HG02763 (cell line): ENCODE data around the gene CDK11B.

Experiments
- ATAC-seq: cut with Tn5 transposase; IDR thresholded peaks from one replicate; pipeline ENCODE4 v1.9.1; 2021; ENCODE audit warnings: mild to moderate bottlenecking, moderate library complexity; ENCODE audit not compliant: unreplicated experiment

CDK11B gene

GRCh38 chr1:1617516-1617915, 41.3 kb downstream of the CDK11B start:
- no peak for ATAC-seq

- no peak for ATAC-seq
These were observed 42.0 kb downstream of the CDK11B start for GRCh38 chr1:1616838-1617237.

GRCh38 chr1:1616045-1616790, 42.6 kb downstream of the CDK11B start:
- peak; percentile 16 for ATAC-seq

- peak; percentile 82 for ATAC-seq
These were observed 43.4 kb downstream of the CDK11B start, which contains the start of gene MIB2 for GRCh38 chr1:1615256-1616044. Gene MIB2 (plus strand): TSS chr1:1615500. CDS start chr1:1623453, 7,953 bp downstream.

- ATAC-seq: no peak
These were observed 43.9 kb downstream of the CDK11B start for GRCh38 chr1:1614954-1615255.

- no peak for ATAC-seq
These were observed 44.4 kb downstream of the CDK11B start for GRCh38 chr1:1614204-1614953.

- no peak for ATAC-seq
These were observed 45.2 kb downstream of the CDK11B start for GRCh38 chr1:1613509-1614082.

- ATAC-seq: no peak
These were observed 46.8 kb downstream of the CDK11B start for GRCh38 chr1:1612104-1612400.

- ATAC-seq: no peak
These were observed 48.0 kb downstream of the CDK11B start for GRCh38 chr1:1610796-1611195.

- ATAC-seq: no peak
These were observed 48.9 kb downstream of the CDK11B start for GRCh38 chr1:1609822-1610485.

GRCh38 chr1:1606232-1606631, 52.6 kb downstream of the CDK11B start:
- no peak for ATAC-seq

- no peak for ATAC-seq
These were observed 53.1 kb downstream of the CDK11B start for GRCh38 chr1:1605724-1606123.

- ATAC-seq: no peak
These were observed 53.7 kb downstream of the CDK11B start for GRCh38 chr1:1605034-1605591.

- ATAC-seq: no peak
These were observed 54.3 kb downstream of the CDK11B start for GRCh38 chr1:1604374-1605033.

- ATAC-seq: no peak
These were observed 55.0 kb downstream of the CDK11B start for GRCh38 chr1:1603671-1604373.

- ATAC-seq: no peak
These were observed 55.8 kb downstream of the CDK11B start for GRCh38 chr1:1602968-1603506.

- no peak for ATAC-seq
These were observed 56.4 kb downstream of the CDK11B start for GRCh38 chr1:1602304-1602967.

GRCh38 chr1:1601564-1602303, 57.1 kb downstream of the CDK11B start:
- no peak for ATAC-seq
